Upper lobe of right lung (tissue), 1 donor: ENCODE data around the gene ITCH. TPM values are rescaled to one million over a fixed set of nuclear protein-coding genes. Genes with fewer than 3 reads are reported as not detected.
"Not testable (repeated sequence)": the region's sequence is repeated elsewhere in the genome, so short reads cannot be mapped to it uniquely, and the experiment has no call there.

ENCODE experiments used
- ATAC-seq: fragments of 200-7000 bp; cut with Tn5 transposase; one replicate; pipeline ENCODE4 v1.9.1; 2020; ENCODE audit warnings: mild to moderate bottlenecking, moderate library complexity
- DNase-seq: peaks from one replicate; pipeline ENCODE4 v3.0.0-alpha.2; 2020
- H3K27ac ChIP-seq: fragments of 200-600 bp; one replicate; pipeline ENCODE4 v1.8.0; 2022
- H3K27me3 ChIP-seq: fragments of 200-600 bp; one replicate; pipeline ENCODE4 v1.8.0; 2022; ENCODE audit warnings: mild to moderate bottlenecking
- H3K36me3 ChIP-seq: fragments of 200-600 bp; one replicate; pipeline ENCODE4 v1.8.0; 2022
- H3K4me1 ChIP-seq: fragments of 200-600 bp; one replicate; pipeline ENCODE4 v1.8.0; 2022
- H3K4me3 ChIP-seq: fragments of 200-600 bp; one replicate; pipeline ENCODE4 v1.8.0; 2022; ENCODE audit warnings: mild to moderate bottlenecking
- H3K9me3 ChIP-seq: fragments of 200-600 bp; one replicate; pipeline ENCODE4 v1.8.0; 2022
- intact Hi-C: fragments of 100-400 bp; cut with DNase I; formaldehyde crosslinking; loops from one replicate; pipeline ENCODE4 v1.11.0; 2022
- total RNA-seq: library from RNA; stranded (reverse); fragmentation: NEBNext Ultra II Directional; extraction: Animal tissue kit (Norgen Biotek cat#: 25700); gene quantifications from one replicate; pipeline ENCODE4 v1.2.1, GENCODE V29; 2021
- TF ChIP-seq, protein P1 (sequence below): fragments of 200-600 bp; IDR thresholded peaks from one replicate; pipeline ENCODE4 v1.8.0; 2022; ENCODE audit warnings: antibody characterized with exemption
- donor health status: DM: no; HTN: yes; CAD: no; lungs with severe emphysema.

ITCH gene
- total RNA-seq, 1 donor from 2014 or later, result 65.6 TPM

DNA sequence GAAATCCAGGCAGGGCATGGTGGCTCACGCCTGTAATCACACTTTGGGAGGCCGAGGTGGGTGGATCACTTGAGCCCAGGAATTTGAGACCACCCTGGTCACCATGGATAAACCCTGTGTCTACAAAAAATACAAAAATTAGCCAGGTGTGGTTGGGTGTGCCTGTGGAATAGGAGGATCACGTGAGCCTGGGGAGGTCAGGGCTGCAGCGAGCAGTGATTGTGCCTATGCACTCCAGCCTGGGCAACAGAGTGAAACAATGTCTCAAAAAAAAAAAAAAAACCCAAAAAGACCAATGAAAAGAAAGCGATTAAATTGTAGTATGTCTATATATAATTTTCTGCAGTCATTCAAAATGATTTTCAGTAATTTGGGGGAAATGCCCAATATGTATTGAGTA is 70.3 kb downstream of the ITCH start:
- ATAC-seq (no peak), DNase-seq (no peak)
- H3K27ac ChIP-seq, result no peak overlapping the region
- peaks cover 27% of the 10 kb centered on the region for H3K36me3 ChIP-seq
- intact Hi-C loops, result no loop called here
- H3K27me3 ChIP-seq, result no peaks in the 10 kb centered on the region
- no peaks in the 10 kb centered on the region for H3K4me1 ChIP-seq
- no peaks in the 10 kb centered on the region for H3K9me3 ChIP-seq
- no peak overlapping the region for H3K4me3 ChIP-seq
- TF ChIP-seq, protein P1, sequence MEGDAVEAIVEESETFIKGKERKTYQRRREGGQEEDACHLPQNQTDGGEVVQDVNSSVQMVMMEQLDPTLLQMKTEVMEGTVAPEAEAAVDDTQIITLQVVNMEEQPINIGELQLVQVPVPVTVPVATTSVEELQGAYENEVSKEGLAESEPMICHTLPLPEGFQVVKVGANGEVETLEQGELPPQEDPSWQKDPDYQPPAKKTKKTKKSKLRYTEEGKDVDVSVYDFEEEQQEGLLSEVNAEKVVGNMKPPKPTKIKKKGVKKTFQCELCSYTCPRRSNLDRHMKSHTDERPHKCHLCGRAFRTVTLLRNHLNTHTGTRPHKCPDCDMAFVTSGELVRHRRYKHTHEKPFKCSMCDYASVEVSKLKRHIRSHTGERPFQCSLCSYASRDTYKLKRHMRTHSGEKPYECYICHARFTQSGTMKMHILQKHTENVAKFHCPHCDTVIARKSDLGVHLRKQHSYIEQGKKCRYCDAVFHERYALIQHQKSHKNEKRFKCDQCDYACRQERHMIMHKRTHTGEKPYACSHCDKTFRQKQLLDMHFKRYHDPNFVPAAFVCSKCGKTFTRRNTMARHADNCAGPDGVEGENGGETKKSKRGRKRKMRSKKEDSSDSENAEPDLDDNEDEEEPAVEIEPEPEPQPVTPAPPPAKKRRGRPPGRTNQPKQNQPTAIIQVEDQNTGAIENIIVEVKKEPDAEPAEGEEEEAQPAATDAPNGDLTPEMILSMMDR, result no peak

DNA sequence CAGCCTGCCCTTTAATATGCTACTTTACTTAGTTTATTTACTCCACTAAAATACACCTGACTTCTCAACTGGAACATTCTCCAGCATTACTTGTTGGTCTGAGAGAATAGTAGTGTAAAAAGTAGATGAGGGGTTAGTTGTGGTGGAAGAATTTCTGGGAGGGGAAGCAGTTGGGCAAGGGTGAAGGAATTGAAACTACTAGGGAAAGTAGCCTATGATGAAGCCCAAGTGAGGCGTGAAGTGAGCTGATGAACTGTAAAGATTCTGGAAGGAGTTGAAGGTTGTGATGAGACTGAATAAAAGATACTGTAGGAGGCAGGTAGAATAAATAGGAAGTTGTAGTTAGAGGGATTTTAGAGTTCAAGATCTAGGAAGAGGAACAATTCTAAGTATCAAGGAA is 72.5 kb downstream of the ITCH start:
- intact Hi-C loops, result no loop called here
- Histone ChIP-seq H3K27me3 (no peaks in the 10 kb centered on the region), H3K36me3 (peaks cover 38% of the 10 kb centered on the region), H3K4me1 (no peaks in the 10 kb centered on the region), H3K9me3 (no peaks in the 10 kb centered on the region), H3K27ac (no peak overlapping the region), H3K4me3 (no peak overlapping the region)
- no peak for DNase-seq
- TF ChIP-seq, protein P1, result no peak
- ATAC-seq, result peak; percentile 72

DNA sequence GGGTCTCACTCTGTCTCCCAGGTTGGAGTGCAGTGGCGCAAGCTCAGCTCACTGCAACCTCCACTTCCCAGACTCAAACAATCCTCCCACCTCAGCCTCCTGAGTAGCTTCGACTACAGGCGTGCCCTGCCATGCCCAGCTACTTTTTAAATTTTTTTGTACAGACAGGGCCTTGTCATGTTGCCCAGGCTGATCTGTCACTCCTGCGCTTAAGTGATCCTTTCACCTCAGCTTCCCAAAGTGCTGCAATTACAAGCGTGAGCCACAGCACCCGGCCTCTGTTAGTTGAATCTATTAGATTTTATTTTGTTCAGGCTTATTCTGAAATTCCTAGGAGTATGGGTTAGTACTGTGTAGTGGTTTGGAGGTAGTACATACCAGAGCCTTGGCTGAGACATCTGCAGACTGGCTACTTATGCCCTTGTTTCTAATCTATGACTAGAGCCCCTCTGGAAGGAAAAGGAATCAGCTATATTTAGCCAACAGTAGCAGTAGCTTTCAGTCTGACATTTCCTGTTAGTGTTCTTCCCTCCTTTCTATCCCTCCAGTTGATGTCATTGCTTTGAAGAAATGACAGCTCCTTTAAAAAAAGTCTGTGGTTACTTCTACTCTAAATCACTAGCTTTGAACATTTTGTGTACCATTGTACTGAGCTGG is 74.4 kb downstream of the ITCH start:
- Histone ChIP-seq H3K4me3 (no peak overlapping the region), H3K27me3 (no peaks in the 10 kb centered on the region), H3K27ac (no peak overlapping the region), H3K9me3 (no peaks in the 10 kb centered on the region), H3K4me1 (no peaks in the 10 kb centered on the region), H3K36me3 (peaks cover 57% of the 10 kb centered on the region)
- intact Hi-C loops, result no loop called here
- DNase-seq (no peak), ATAC-seq (no peak)
- TF ChIP-seq, protein P1, result no peak

DNA sequence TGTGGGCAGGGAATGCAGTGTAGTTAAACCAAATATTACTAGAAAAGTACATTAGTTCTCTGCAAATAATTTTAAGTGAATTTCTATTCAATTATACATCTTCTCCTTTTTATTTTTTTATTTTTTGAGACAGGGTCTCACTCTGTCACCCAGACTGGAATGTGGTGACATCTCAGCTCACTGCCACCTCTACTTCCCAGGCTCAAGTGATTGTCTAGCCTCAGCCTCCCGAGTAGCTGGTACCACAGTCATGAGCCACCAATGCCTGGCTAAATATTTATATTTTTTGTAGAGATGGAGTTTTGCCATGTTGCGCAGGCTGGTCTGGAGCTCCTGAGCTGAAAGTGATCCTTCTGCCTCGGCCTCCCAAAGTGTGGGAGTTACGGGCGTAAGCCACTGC is 76.1 kb downstream of the ITCH start:
- ATAC-seq (no peak), DNase-seq (no peak)
- intact Hi-C loops, result no loop called here
- H3K27me3 ChIP-seq, result no peaks in the 10 kb centered on the region
- H3K27ac ChIP-seq, result no peak overlapping the region
- no peaks in the 10 kb centered on the region for H3K9me3 ChIP-seq
- peaks cover 74% of the 10 kb centered on the region for H3K36me3 ChIP-seq
- no peak overlapping the region for H3K4me3 ChIP-seq
- TF ChIP-seq, protein P1, result no peak
- no peaks in the 10 kb centered on the region for H3K4me1 ChIP-seq

DNA sequence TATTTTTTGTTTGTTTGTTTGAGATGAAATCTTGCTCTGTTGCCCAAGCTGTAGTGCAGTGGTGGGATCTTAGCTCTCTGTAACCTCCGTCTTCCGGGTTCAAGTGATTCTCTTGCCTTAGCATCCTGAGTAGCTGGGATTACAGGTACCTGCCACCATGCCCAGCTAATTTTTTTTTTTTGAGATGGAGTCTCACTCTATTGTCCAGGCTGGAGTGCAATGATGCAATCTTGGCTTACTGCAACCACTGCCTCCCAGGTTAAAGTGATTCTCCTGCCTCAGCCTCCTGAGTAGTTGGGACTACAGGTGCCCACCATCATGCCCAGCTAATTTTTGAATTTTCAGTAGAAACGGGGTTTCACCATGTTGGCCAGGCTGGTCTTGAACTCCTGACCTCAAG is 78.3 kb downstream of the ITCH start:
- ATAC-seq, H3K9me3 ChIP-seq, H3K4me3 ChIP-seq, H3K4me1 ChIP-seq, intact Hi-C loops, DNase-seq, H3K27ac ChIP-seq, H3K27me3 ChIP-seq: not testable (repeated sequence)
- H3K36me3 ChIP-seq, result peaks cover 94% of the 10 kb centered on the region

DNA sequence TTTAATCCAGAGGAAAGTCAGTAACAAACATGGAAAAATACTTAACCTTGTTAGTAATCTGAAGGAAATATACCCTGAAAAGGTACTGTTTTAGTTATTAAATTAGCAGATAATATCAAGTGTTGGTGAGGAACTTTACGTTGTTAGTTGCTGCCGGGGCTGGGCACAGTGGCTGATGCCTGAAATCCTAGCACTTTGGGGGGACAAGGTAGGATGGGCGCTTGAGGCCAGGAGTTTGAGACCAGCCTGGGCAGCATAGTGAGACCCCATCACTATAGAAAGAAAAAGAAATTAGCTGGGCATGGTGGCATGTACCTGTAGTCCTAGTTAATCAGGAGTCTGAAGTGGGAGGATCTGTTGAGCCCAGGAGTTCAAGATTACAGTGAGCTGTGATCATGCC is 80.5 kb downstream of the ITCH start:
- ATAC-seq (no peak), DNase-seq (no peak)
- H3K4me1 ChIP-seq, result no peaks in the 10 kb centered on the region
- TF ChIP-seq, protein P1, result no peak
- no peaks in the 10 kb centered on the region for H3K9me3 ChIP-seq
- H3K4me3 ChIP-seq, result no peak overlapping the region
- peaks cover 94% of the 10 kb centered on the region for H3K36me3 ChIP-seq
- no peak overlapping the region for H3K27ac ChIP-seq
- intact Hi-C loops, result no loop called here
- H3K27me3 ChIP-seq, result no peaks in the 10 kb centered on the region
